Anterior cingulate cortex (tissue), 58 donors: ENCODE results near the gene MRGPRX4.
"Not testable (repeated sequence)": the region's sequence is repeated elsewhere in the genome, so short reads cannot be mapped to it uniquely, and the experiment has no call there.

Source experiments
- DNase-seq, 58 donors: peaks; one replicate each; lab custom pipeline; 2025; lab: John Stamatoyannopoulos, UW

Gene MRGPRX4

DNA sequence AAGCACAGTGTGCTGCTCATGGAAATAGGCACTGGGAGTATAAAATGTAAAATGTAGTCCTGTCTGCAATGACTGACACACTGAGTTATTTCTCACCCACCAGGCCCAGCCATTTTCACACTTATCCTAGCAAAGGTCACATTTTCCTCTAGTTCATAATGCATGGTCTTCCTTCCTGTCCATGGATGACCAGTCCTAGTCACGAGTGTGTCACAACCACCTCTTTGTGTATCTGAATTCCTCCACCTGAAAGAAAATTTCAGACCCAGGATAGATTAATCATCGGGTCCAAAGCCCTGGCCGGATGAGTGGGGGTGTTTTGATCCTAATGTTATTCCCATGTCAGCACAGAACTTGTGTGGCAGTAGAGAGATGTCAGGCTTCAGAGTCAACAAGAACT is at the start of gene MRGPRX4:
MRGPRX4 (plus strand) TSS at position 172 of the 400 bp plus-strand sequence. CDS start 420 bp downstream, outside the sequence.
- DNase-seq, result no peak

DNA sequence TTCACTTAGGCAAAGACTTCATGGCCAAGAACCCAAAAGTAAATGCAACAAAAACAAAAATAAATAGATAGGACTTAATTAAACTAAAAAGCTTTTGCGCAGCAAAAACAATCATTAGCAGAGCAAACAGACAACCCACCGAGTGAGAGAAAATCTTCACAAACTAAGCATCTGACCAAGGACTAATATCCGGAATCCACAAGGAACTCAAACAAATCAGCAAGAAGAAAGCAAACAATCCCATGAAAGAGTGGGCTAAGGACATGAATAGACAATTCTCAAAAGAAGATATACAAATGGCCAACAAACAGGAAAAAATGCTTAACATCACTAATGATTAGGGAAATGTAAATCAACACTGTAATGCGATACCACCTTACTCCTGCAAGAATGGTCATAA is 41.5 kb upstream of the MRGPRX4 start:
- not testable (repeated sequence) for DNase-seq

DNA sequence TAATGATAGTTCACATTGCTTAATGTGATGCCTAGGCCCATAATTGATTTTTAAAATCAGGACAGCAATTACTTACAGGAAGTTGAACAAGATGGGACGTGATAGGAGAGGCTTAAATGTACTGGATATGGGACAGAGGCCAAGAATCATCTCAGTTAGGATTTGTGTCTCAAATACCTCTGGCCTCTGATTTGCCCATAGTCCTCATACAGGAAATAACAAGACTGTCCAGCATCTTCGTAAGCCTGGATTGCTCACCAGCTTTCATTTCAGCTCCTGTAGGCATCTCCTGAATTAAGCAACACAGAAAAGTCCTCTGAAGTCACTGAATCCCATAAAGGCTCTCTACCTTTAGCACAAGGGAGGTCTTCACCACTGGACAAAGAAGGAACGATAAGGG is 40.3 kb upstream of the MRGPRX4 start, which contains the start of gene MRGPRX3:
MRGPRX3 (plus strand) TSS at position 231 of the 400 bp plus-strand sequence. CDS start 4,632 bp downstream, outside the sequence.
- DNase-seq, result no peak

DNA sequence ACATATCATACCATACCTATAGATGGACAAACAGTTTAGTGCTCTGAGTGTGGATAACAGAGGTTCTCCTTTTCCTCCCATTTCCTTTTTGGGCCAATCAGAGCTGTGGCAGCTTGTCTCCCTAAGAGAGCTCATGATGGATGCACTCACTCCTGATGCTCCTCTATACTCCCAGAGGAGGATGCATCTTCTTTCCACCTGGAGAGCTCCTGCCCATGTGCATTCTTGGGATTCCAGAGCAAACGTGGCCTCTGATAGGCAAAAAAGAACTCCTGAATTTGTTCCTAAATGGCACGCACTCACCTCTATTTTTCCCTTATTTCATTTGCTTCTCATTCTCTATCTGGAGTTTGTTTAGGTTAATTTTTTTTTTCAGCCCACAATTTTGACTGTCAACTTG is 37.3 kb upstream of the MRGPRX4 start:
- no peak for DNase-seq

DNA sequence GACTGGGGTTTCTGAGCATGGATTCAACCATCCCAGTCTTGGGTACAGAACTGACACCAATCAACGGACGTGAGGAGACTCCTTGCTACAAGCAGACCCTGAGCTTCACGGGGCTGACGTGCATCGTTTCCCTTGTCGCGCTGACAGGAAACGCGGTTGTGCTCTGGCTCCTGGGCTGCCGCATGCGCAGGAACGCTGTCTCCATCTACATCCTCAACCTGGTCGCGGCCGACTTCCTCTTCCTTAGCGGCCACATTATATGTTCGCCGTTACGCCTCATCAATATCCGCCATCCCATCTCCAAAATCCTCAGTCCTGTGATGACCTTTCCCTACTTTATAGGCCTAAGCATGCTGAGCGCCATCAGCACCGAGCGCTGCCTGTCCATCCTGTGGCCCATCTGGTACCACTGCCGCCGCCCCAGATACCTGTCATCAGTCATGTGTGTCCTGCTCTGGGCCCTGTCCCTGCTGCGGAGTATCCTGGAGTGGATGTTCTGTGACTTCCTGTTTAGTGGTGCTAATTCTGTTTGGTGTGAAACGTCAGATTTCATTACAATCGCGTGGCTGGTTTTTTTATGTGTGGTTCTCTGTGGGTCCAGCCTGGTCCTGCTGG is 35.3 kb upstream of the MRGPRX4 start:
- DNase-seq, result no peak

DNA sequence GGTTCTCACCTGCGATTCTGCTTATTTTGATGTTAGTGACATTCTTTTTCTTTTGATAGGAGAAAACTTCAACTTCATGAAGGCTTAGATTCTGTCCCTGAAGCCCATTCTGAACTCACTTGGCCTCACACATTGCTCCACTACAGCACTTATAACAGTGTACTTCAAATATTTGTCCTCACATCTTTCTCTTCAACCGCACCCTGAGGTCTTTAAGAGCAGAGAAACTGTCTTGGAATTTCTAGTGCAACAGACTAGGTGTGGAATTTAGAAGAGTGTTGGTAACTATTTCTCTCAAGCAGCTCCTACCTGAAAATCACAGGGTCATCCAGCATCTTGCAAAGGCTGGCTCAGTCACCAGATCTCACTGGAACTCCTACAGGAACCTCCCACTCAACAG is 32.5 kb upstream of the MRGPRX4 start:
- DNase-seq, result no peak

DNA sequence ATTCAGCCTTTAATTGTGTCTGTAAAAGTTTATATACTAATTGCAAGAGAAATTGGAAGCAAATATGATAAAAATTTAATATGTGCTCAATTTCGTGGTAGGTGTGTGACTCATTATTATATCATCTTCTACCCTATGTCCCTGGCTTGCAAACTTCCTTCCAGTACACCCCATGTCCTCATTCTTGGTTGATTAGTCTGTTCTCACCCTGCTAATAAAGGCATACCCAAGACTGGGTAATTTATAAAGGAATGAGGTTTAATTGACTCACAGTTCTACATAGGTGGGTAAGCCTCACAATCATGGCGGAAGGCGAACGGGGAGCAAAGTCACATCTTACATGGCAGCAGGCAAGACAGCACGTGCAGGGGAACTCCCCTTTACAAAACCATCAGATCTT is 28.4 kb upstream of the MRGPRX4 start:
- DNase-seq, result no peak

DNA sequence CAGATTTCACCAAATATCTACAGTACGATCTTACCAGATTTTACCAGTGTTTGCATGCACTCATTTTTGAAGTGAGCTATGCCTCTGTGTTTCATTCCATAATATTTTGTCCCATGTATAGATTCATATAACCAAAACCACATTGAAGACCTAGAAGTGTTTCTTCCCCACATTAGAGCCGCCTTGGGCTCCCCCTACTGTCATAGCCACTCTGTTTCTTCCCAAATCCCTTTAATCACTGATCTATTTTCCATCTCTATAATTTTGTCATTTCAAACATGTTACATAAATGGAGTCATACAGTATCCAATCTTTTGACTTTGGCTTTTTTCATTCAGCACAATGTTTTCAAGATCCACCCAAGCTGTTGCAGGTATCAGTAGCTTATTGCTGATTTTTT is 27.6 kb upstream of the MRGPRX4 start:
- DNase-seq, result no peak

DNA sequence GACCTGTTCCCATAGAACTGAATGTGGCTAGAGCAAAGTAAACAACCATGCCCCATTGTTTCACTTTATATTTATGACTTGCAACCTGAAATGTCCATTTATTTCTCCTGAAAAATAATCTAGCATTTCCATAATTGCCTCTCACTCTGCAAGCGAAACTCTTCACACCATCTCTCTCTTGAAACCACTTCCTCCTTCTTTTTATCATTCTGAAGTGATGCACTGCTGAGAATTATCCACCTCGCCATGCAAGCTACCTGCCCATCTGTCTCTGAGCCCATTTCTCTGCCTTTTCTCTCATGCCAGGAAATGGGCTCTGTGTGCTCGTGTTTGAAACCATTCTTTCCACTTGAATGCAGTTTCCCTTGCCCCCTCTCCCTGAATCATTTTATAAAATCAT is 26.8 kb upstream of the MRGPRX4 start:
- DNase-seq, result no peak

DNA sequence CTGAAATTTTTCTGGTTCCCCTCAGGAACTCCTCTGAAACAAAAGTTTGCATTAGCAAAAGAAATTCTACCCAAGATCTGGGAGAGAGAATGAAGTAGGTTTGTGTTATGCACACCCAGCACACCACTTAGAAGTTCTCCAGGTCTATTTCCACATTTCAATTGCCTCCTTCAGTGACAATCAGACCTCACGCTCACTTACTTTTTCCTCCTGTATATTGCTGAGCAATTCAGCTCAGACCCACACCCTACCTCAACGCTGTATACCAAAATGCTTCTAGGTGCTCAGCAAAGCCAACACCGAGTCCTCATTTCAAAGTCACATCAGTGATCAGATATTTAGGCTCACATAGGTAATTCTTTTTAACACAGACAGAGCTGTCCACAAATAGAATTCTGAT is 21.1 kb upstream of the MRGPRX4 start:
- no peak for DNase-seq

DNA sequence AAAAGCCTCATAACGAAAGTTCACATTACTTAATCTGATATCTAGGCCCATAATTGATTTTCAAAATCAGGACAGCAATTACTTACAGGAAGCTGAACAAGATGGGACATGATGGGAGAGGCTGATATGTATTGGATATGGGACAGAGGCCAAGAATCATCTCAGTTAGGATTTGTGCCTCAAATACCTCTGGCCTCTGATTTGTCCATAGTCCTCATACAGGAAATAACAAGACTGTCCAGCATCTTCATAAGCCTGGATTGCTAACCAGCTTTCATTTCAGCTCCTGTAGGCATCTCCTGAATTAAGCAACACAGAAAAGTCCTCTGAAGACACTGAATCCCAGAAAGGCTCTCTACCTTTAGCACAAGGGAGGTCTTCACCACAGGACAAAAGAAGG is 4.3 kb upstream of the MRGPRX4 start:
- no peak for DNase-seq

DNA sequence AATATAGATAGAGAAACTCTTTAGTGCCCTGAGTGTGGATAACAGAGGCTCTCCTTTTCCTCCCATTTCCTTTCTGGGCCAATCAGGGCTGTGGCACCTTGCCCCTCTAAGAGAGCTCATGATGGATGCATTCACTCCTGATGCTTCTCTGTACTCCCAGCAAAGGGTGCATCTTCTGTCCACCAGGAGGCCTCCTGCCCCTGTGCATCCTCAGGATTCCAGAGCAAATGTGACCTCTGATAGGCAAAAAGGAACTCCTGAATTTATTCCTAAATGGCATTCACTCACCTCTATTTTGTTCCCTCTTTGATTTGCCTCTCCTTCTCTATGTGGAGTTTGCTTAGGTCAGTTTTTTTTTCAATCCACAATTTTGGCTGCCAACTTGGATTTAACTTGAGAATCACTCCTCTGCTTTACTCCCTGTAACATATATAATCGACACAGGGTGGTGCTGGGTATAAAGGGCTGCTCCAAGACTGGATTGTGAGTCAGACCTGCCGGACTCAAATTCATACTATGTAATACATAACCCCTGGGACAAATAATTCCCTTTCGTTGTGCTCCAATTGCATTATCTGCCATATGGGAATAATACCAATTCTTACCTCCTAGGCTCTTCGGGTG is 1.1 kb upstream of the MRGPRX4 start:
- DNase-seq, result no peak

DNA sequence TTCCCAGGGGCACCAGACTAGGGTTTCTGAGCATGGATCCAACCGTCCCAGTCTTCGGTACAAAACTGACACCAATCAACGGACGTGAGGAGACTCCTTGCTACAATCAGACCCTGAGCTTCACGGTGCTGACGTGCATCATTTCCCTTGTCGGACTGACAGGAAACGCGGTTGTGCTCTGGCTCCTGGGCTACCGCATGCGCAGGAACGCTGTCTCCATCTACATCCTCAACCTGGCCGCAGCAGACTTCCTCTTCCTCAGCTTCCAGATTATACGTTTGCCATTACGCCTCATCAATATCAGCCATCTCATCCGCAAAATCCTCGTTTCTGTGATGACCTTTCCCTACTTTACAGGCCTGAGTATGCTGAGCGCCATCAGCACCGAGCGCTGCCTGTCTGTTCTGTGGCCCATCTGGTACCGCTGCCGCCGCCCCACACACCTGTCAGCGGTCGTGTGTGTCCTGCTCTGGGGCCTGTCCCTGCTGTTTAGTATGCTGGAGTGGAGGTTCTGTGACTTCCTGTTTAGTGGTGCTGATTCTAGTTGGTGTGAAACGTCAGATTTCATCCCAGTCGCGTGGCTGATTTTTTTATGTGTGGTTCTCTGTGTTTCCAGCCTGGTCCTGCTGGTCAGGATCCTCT is 709 bp downstream of the MRGPRX4 start:
- DNase-seq, result no peak

DNA sequence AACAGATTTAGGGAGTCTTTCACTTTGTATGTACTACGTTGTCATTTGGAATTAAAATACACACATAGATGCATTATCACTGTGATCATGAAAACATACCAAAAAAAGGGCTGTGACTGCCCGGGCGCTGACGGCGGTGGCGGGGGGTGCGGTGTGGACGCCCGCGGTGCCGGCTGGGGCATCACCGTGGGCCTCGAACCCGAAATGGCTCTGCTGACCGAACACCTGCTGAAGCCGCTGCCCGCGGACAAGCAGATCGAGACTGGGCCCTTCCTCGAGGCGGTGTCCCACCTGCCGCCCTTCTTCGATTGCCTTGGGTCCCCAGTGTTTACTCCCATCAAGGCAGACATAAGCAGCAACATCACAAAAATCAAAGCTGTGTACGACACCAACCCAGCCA is 16.2 kb downstream of the MRGPRX4 start:
- DNase-seq, result no peak

DNA sequence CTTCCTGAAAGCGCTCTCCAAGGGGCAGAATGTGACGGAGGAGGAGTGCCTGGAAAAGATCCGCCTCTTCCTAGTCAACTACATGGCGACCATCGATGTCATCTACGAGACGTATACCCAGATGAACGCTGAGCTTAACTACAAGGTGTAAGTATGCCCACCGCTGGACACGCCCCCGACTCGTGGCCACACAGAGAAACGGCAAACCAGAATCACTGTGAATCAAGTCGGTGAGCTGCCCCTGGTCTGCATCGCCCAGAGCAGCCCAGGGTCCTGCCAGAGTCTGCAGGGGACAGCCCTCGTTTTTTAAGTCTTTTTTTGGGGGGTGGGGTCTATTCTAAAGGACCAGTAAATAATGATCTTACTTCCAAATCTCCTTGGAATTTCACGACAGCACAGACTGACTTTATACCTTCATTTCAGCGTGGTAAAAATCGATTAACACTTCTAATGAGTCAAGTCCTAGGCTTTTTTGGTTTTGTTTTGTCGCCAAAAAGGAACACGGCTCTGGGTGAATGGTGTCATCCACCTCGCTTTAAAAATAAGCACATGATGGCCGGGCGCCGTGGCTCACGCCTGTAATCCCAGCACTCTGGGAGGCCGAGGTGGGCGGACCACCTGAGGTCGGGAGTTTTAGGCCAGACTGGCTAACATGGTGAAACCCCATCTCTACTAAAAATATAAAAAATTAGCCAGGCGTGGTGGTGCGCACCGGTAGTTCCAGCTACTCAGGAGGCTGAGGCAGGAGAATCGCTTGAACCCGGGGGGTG is 17.0 kb downstream of the MRGPRX4 start:
- DNase-seq, result not testable (repeated sequence)

DNA sequence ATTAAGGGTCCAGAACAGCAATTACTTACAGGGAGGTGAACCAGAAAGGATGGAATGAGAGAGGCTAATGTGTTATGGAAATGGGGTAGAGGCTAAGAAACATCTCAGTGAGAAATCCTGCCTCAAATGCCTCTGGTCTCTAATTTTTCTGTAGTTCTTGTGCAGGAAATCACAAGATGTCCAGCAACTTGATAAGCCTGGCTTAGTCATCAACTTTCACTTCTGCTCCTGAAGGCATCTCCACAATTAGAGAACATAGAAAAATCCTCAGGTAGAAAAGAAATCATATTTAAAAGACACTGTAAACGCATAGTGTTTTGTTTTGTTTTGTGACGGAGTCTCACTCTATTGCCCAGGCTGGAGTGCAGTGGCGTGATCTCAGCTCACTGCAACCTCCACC is 18.7 kb downstream of the MRGPRX4 start:
- no peak for DNase-seq

DNA sequence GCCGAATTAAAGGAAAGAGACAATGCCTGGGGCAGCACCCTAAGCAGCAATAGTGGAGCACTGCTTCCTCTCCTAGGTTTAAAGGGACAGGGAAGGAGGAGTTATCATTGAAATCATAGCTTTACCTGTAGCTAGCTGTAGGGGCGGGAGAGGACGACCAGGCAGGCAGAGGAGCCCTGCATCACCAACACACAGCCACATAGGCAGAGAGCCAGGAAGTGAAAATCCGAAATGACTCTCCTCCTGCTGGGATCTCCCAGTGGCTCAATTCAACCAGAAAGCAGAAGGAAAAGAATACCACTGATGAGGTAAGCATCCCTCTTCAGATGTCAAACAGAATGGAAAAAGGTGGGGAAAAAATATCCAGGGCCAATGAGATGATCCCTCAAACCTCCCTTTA is 20.4 kb downstream of the MRGPRX4 start:
- DNase-seq, result no peak

DNA sequence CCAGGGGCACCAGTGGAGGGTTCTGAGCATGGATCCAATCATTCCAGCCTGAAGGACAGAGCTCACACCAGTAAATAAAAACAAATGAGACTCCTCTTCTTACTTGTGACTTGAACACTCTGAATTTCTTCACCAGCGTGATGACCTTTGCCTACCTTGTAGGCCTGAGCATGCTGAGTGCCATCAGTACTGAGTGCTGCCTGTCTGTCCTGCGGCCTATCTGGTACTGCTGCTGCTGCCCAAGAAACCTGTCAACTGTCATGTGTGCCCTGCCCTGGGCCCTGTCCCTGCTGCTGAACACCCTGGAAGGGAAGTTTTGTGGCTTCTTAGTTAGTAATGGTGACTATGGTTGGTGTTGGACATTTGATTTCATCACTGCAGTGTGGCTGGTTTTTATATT is 23.9 kb downstream of the MRGPRX4 start:
- no peak for DNase-seq

DNA sequence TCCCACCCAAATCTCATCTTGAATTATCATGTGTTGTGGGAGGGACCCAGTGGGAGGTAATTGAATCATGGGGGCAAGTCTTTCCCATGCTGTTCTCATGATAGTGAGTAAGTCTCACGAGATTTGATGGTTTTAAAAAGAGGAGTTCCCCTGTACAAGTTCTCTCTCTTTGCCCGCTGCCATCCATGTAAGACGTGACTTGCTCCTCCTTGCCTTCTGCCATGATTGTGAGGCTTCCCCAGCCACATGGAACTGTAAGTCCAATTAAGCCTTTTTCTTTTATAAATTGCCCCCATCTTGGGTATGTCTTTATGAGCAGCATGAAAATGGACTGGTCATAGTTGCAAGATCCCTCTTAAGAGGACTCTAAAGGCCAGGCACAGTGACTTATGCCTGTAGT is 25.1 kb downstream of the MRGPRX4 start:
- not testable (repeated sequence) for DNase-seq

DNA sequence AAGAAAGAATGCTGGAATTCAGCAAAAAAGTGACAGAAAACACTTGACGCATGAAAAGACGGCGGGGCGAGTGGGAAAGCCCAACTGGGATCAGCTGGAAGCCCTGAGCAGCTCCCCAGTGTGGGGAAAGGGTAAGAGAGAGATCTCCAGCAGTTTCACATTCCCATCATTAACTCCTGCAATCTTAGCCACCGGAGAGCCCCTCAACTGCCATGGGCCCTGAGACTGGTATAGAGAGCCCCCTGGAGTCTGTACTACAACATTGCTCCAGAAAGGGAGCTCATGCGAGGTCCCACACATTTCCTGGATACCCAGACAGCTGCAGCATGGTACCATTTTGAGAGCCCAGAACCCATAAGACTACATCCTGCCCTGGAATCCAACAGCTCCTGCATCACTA is 31.1 kb downstream of the MRGPRX4 start:
- DNase-seq, result no peak

DNA sequence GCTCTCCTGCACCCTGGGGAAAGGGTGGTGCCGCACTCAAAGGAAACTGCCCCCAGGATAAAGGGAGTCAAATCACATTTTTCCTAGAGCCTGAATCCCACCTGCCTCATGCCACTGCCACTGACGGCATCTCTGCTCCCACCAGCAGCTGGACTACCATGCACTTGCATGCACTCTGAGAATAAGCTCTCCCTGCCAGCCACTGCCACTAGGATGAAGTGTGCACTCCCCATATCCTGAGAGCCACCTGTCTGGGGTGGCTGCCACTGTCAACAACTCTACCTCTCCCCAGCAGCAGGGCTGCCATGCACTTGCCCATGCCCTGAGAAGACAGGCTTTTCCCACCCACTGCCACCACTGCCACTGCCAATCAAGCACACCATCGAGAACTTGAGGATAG is 31.6 kb downstream of the MRGPRX4 start:
- DNase-seq, result no peak
